Activated CD4-positive, alpha-beta T cell treated with anti-CD3 and anti-CD28 coated beads, Interleukin-2, amount 10 ng/mL, durations not matched to agents 24 days and 14 days (primary cell): ENCODE measurements around the gene BATF3. TPM values are rescaled to one million over a fixed set of nuclear protein-coding genes. Genes with fewer than 3 reads are reported as not detected.

Experiments used
- DNase-seq: peaks from one replicate; pipeline ENCODE4 v3.0.0; 2022
- H3K27ac Mint-ChIP-seq: one replicate; pipeline ENCODE4 v1.8.0; 2022; ENCODE audit warnings: mild to moderate bottlenecking, mixed read lengths
- H3K27me3 Mint-ChIP-seq: one replicate; pipeline ENCODE4 v1.8.0; 2022; ENCODE audit warnings: mixed read lengths
- H3K36me3 Mint-ChIP-seq: one replicate; pipeline ENCODE4 v1.8.0; 2022; ENCODE audit warnings: low read depth, mild to moderate bottlenecking, mixed read lengths
- H3K4me1 Mint-ChIP-seq: one replicate; pipeline ENCODE4 v1.8.0; 2021; ENCODE audit warnings: mixed read lengths
- H3K4me3 Mint-ChIP-seq: one replicate; pipeline ENCODE4 v1.8.0; 2022; ENCODE audit warnings: mild to moderate bottlenecking, moderate library complexity, mixed read lengths
- H3K9me3 Mint-ChIP-seq: one replicate; pipeline ENCODE4 v1.8.0; 2021; ENCODE audit warnings: mixed read lengths
- intact Hi-C: fragments of 100-400 bp; cut with micrococcal nuclease; formaldehyde crosslinking; loops from one replicate; pipeline ENCODE4 v1.15.1; 2023
- total RNA-seq: library from RNA; stranded (reverse); gene quantifications from 2 replicates; pipeline ENCODE4 v1.2.3, GENCODE V29; 2022

Gene BATF3
- total RNA-seq, 1 donor from 2014 or later: 100.0 TPM

DNA sequence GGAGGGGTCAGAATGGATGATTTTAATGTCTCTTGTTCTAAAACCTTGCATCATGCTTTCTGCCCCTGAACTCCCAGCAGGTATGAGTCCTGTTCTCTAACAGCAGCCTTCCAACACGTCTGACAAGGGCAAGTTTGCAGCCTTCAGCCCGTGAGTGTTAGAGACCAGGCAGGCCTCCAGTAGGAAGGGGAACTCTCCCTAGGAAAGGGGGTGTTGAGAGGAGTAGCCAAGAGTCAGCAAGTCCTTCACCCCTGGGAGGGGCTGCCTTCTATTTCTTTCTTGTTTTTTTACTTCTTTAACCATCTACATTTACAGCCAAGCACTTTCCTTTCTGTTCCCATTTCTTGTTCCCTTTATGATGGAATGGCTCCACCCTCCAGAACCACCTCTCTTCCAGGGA, 14.2 kb downstream of the BATF3 start:
- H3K27me3 Mint-ChIP-seq: no peaks in the 10 kb centered on the region
- intact Hi-C loops: no loop called here
- no peaks in the 10 kb centered on the region for H3K9me3 Mint-ChIP-seq
- H3K36me3 Mint-ChIP-seq: peaks cover 14% of the 10 kb centered on the region
- peaks cover 36% of the 10 kb centered on the region for H3K4me1 Mint-ChIP-seq
- no peak overlapping the region for H3K27ac Mint-ChIP-seq
- DNase-seq: no peak
- H3K4me3 Mint-ChIP-seq: no peak overlapping the region

DNA sequence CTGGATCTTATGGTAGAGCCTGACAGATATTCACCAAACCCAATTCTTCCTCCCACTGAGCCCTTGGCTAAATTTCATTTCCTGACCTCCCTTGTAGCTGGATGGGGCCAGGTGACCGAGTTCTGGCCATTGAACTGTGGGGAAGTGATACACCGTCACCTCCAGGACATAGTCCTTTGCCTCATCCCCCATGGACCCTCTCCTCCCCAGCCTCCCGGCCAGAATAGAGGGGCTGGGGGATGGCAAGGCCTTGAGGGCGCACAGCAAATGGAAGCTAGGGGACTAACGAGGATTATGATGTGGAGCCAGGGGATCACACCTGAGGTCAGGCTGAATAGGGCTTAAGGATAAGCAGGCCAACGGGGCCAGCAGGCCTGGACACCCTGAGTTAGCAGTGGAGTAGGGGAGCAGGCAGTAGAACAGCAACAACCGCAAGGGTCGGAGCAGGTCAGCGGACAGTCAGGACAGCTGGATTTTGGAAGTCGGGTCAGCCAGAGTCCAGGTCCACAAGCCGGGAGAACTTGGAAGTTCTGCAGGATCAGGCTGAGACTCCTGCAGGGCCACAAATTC, 15.0 kb downstream of the BATF3 start:
- no peak for DNase-seq
- intact Hi-C loops: no loop called here
- Mint-ChIP-seq H3K27ac (no peak overlapping the region), H3K4me1 (peaks cover 41% of the 10 kb centered on the region), H3K4me3 (no peak overlapping the region), H3K9me3 (no peaks in the 10 kb centered on the region), H3K27me3 (no peaks in the 10 kb centered on the region), H3K36me3 (peaks cover 14% of the 10 kb centered on the region)

DNA sequence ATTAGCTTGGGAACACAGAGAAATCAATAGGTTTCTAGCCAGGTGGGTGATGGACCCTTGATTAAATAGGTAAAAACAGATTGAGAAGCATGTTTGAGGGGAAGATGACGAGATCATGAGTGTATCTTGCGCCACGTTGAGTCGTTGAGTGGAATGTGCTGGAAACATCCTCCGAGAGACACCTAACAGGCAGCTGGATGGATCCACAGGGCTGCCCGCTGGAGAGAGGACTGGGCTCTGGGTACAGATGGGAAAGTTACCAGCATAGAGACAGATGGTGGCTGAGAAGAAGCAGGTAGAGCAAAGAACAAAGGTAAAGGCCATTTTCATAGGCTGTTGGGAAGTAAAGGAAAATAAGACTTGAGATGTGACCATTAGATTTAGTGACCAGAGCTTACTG, 15.6 kb downstream of the BATF3 start:
- Mint-ChIP-seq H3K27ac (peak overlapping the region; percentile 14), H3K27me3 (no peaks in the 10 kb centered on the region), H3K36me3 (peaks cover 14% of the 10 kb centered on the region), H3K4me1 (peaks cover 44% of the 10 kb centered on the region), H3K4me3 (no peak overlapping the region), H3K9me3 (no peaks in the 10 kb centered on the region)
- DNase-seq: no peak
- intact Hi-C loops: no loop called here

DNA sequence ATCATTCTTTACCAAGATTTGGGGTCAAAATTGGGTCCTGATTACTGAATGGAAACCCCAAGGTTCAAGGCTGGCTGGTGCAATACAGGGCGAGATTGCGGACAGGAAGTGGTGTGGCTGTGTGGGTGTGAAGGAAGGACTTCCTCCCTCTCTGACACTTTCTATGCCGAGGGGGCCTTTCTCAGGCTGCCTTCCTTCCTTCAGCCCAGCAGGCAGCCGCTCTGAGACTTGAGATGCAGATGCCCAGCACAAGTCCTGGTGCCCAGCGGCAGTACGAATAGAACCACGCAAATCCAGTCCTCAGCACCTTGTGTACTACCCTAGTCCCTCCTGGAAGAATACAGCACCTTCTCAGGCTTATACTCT, 16.3 kb downstream of the BATF3 start:
- no peaks in the 10 kb centered on the region for H3K27me3 Mint-ChIP-seq
- H3K4me1 Mint-ChIP-seq: peaks cover 52% of the 10 kb centered on the region
- no peaks in the 10 kb centered on the region for H3K9me3 Mint-ChIP-seq
- DNase-seq: peak; percentile 78
- peak overlapping the region; percentile 67 for H3K27ac Mint-ChIP-seq
- intact Hi-C loops: no loop called here
- peaks cover 14% of the 10 kb centered on the region for H3K36me3 Mint-ChIP-seq
- peak overlapping the region; percentile 14 for H3K4me3 Mint-ChIP-seq

DNA sequence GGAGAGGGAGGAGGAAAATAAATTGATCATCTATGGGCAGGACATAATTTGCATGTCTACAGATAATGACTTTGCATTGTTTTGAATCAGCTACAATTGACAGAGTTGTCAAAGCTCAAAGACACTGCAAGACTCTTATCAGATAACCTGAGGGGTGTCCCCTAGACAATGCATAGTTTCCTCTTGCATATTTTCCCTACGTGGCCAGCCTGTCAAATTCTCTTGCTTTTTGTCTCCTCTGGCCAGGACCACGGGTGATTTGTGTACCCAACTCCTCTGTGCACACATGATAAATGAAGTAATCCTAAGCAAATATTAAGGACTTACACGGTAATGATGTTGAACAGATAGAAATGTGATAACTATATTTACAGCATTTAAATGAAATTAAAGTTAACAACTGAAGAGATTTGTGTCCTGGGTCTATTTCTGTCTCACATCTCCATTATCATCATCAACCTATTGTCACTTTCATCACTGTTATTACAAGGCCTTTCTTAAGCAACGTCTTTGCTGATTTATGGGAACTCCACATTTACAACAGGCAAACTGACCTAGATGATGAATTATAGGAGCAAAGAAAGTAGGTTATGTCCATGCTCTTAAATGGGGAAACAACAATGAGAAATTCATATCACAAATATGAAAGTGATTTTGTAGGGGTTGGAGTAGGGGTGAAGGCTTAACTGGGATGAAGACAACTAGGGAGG, 18.8 kb downstream of the BATF3 start:
- DNase-seq: no peak
- Mint-ChIP-seq H3K4me1 (peaks cover 59% of the 10 kb centered on the region), H3K9me3 (no peaks in the 10 kb centered on the region), H3K27me3 (peaks cover 2% of the 10 kb centered on the region), H3K27ac (no peak overlapping the region), H3K4me3 (peak overlapping the region; percentile 13), H3K36me3 (peaks cover 3% of the 10 kb centered on the region)
- intact Hi-C loops: no loop called here

DNA sequence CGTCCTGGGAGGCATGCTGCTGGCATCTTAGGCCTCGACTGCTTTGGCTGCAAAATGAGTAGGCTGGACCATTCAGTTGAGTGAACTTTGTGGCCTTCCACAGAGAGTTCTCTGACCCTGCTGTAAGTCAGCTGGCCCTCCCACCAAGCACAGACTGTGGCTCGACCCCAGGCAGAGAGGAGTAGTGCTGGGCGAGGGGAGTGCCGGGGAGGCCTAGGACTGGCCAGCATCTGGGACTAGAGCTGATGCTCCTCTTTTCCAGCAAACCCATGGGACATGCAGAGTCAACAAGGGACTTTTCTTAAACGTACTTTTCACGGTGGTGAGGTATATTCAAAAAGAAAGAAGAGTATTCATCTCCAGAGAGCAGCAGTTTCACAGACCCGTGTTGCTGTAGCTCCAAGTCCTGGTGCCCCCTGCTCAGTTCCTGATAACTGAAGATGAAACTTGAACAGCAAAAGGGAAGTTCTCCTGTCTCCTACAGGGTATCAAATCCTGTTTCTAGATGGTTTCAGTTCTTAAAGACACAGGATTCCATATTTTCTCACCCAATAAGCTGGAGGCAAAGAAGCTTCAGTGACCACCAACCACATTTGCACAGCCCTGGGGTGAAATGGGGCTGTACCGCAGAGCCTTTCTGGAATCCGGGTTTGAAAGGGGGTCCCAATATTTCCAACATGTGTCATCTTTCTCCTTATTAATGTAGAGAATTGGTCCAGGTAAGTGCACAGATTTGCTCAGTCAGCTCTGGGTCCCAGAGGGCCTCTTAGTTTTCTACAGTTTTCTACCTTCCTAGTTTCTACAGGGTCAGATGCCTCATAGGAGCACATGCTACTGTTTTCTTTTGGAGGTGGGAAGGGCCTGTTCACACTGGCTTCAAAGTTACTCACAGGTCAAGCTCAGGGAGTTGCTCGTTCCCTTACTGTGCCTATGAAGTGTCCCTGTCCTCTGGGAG, 20.9 kb downstream of the BATF3 start:
- no peaks in the 10 kb centered on the region for H3K9me3 Mint-ChIP-seq
- no peak overlapping the region for H3K4me3 Mint-ChIP-seq
- peaks cover 2% of the 10 kb centered on the region for H3K27me3 Mint-ChIP-seq
- H3K4me1 Mint-ChIP-seq: peaks cover 53% of the 10 kb centered on the region
- intact Hi-C loops: loop anchor here (1.0 to 2.0 kb wide), 5 partner anchors 21 to 111 kb away; partner anchors contain the start of gene BATF3
- peak overlapping the region; percentile 84 for H3K27ac Mint-ChIP-seq
- no peak for DNase-seq
- H3K36me3 Mint-ChIP-seq: no peaks in the 10 kb centered on the region

DNA sequence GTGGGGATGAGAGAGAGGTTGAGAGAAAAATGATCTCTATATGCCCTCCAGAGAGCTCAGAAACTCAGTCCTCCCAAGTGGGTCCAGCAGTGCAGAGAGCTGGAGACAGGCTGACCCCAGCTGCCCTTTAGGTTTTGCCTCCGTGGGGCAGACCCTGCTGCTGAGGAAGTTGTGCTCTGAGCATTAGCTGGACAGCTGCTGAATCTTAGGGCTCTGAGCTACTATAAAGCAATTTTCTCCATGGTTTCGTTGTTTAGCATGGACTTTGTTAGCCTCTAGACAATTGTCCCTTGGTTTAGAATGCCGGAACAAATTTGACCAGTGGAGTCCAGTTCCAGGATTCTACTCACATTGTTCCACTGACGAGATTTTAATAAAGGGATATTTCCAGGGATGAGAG, 22.1 kb downstream of the BATF3 start:
- Mint-ChIP-seq H3K36me3 (no peaks in the 10 kb centered on the region), H3K27me3 (peaks cover 2% of the 10 kb centered on the region), H3K4me3 (no peak overlapping the region), H3K4me1 (peaks cover 43% of the 10 kb centered on the region), H3K9me3 (no peaks in the 10 kb centered on the region), H3K27ac (peak overlapping the region; percentile 84)
- DNase-seq: no peak
- intact Hi-C loops: no loop called here

DNA sequence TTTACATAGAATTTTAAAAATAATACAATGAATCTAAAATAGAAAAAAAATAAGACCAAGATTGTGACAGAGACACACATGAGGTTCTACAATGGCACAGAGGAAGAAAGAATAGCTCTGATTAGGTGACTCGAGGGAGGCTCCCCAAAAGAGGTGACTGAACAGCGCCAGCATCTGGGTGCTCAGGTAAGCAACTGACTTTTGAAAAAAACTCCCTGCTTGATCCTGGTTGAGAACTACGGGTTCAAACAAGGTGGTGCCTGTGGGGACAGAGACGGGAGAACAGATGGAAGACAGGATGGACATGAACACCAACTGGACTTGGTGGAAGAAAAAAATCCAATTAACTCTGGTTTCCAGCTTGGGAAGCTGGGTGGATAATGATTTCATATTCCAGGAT, 22.5 kb downstream of the BATF3 start:
- intact Hi-C loops: no loop called here
- no peak for DNase-seq
- Mint-ChIP-seq H3K4me1 (peaks cover 39% of the 10 kb centered on the region), H3K4me3 (no peak overlapping the region), H3K36me3 (no peaks in the 10 kb centered on the region), H3K27me3 (peaks cover 2% of the 10 kb centered on the region), H3K9me3 (no peaks in the 10 kb centered on the region), H3K27ac (peak overlapping the region; percentile 77)

DNA sequence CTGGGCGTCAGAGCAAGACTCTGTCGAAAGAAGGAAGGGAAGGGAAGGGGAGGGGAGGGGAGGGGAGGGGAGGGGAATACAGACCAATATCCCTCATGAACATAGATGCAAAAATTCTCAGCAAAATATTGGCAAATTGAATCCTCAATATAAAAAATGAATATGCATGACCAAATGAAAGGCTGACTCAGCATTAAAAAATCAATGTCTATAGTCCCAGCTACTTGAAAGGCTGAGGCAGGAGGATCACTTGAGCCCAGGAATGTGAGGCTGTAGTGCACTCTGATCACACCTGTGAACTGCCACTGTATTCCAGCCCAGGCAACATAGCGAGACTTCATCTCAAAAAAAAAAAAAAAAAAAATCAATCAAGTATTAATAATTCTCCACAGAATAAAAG, 24.0 kb downstream of the BATF3 start:
- intact Hi-C loops: no loop called here
- Mint-ChIP-seq H3K4me1 (peaks cover 40% of the 10 kb centered on the region), H3K27ac (no peak overlapping the region), H3K4me3 (no peak overlapping the region), H3K9me3 (no peaks in the 10 kb centered on the region), H3K36me3 (no peaks in the 10 kb centered on the region), H3K27me3 (peaks cover 8% of the 10 kb centered on the region)
- no peak for DNase-seq

DNA sequence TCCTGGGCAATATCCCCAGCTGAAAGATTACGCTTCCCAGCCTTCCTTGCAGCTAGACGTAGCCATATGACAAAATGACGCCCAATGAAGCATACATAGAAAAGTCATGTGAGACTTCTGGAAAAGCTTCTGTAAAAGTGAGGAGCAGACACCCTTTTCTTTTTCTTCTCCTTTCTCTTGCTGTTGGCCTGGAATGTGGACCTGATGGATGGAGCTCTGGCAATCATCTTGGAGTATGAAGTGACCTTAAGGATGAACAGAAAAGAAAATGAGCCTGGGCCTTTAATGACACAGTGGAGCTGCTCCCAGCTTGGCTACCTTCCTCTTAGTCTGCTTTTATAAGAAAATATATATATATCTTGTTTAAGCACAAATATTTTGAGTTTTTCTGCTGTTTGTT, 24.8 kb downstream of the BATF3 start:
- H3K27ac Mint-ChIP-seq: no peak overlapping the region
- no peaks in the 10 kb centered on the region for H3K9me3 Mint-ChIP-seq
- intact Hi-C loops: no loop called here
- no peak overlapping the region for H3K4me3 Mint-ChIP-seq
- H3K4me1 Mint-ChIP-seq: peaks cover 38% of the 10 kb centered on the region
- peaks cover 8% of the 10 kb centered on the region for H3K27me3 Mint-ChIP-seq
- no peaks in the 10 kb centered on the region for H3K36me3 Mint-ChIP-seq
- DNase-seq: no peak

DNA sequence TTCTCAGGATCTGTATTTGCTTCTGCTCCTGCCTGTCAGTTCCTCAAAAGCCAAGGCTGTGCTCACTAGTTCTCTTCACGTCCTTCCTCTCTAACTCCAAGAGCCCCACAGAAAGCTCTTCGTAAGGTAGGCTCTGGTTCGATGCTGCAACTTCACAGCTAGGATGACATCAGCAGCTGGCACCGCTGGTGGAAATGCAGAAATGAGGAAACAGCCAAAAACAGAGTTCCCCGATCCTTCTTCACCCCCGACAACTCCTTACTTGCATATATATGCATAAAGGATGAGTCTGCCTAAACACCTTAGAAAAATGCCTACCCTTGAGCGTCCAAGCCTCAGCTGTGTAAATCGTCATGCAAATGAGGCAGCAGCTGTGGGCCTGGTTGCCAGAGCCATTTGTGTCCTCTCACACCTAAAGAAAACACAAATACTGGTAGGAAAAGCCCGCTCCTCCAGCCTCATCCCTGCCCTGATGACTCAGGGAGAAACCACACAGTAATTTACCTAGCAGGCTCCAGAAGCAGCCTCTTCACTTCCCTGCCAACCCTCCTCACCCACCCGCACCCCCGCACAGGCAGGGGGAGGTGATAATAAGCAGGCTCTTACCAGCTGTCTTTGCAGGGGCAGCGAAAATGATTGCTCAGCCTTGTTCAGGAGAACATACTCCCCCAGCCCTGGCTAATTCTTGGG, 28.2 kb downstream of the BATF3 start:
- Mint-ChIP-seq H3K4me3 (peak overlapping the region; percentile 27), H3K4me1 (peaks cover 29% of the 10 kb centered on the region), H3K9me3 (no peaks in the 10 kb centered on the region), H3K36me3 (no peaks in the 10 kb centered on the region), H3K27me3 (peaks cover 11% of the 10 kb centered on the region), H3K27ac (no peak overlapping the region)
- intact Hi-C loops: no loop called here
- DNase-seq: no peak

DNA sequence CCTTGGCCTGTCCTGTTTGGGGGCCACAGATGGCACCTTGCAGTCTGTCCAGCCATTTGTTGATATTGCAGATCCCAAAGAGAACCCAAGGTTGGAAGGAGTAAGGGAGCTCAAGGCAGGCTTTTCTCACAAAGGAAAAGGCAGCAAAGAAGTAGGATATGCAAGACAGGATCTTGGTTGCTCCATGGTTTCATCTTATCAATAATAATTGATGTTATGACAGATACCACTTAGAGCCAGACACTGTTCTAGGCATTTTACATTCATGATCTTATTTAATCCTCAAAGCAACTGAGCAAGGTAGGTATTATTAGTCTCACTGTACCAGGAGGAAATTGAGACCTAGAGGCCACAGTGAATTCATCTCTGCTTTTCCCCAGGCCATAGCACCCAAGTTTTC, 28.8 kb downstream of the BATF3 start:
- Mint-ChIP-seq H3K9me3 (no peaks in the 10 kb centered on the region), H3K27me3 (peaks cover 11% of the 10 kb centered on the region), H3K36me3 (no peaks in the 10 kb centered on the region), H3K4me1 (peaks cover 29% of the 10 kb centered on the region), H3K27ac (no peak overlapping the region), H3K4me3 (no peak overlapping the region)
- no peak for DNase-seq
- intact Hi-C loops: no loop called here

DNA sequence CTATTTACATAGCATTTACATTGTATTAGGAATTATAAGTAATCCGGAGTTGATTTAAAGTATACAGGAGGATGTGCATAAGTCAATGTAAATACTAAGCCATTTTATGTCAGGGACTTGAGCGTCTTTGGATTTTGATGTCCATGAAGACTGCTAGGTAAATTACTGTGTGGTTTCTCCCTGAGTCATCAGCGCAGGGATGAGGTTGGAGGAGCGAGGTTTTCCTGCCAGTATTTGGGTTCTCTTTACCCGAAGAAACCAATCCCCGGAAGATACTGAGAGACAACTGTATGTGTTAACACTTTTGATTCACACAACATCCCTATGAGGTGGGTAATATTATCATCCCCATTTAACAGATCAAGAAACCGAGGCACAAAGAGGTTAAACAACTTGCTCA, 29.3 kb downstream of the BATF3 start:
- Mint-ChIP-seq H3K27ac (no peak overlapping the region), H3K4me3 (no peak overlapping the region), H3K4me1 (peaks cover 34% of the 10 kb centered on the region), H3K9me3 (no peaks in the 10 kb centered on the region), H3K36me3 (no peaks in the 10 kb centered on the region), H3K27me3 (peaks cover 11% of the 10 kb centered on the region)
- DNase-seq: no peak
- intact Hi-C loops: no loop called here

DNA sequence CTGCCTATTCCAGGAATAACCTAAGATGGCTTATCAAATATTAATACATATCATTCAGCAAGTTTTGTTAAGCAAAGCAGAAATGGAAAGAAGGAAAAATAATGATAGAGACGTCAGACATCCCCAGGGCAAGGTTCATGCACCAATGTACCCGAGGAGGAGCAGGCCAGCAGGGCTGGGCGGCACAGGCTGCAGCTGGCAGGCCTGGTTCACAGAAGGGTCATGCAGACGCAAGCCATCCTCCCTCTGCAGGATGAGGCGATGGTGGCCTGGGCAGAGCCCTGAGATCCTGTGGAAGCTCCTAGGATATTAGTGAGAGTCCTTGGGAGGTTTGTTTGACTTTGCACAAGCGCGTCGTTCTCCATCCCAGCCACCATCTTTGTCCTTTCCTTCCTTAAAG, 30.0 kb downstream of the BATF3 start:
- peaks cover 11% of the 10 kb centered on the region for H3K27me3 Mint-ChIP-seq
- intact Hi-C loops: no loop called here
- peaks cover 36% of the 10 kb centered on the region for H3K4me1 Mint-ChIP-seq

More for the DNA sequence above, 30.0 kb downstream of the BATF3 start:
- H3K36me3 Mint-ChIP-seq: no peaks in the 10 kb centered on the region
- DNase-seq: no peak
- H3K4me3 Mint-ChIP-seq: no peak overlapping the region
- H3K9me3 Mint-ChIP-seq: no peaks in the 10 kb centered on the region
- no peak overlapping the region for H3K27ac Mint-ChIP-seq
